MM.1S (cell line): ENCODE data around the gene SPTBN2.

Experiments
- EZH2 ChIP-seq: fragments of 300-600 bp; sonication (generic); optimal IDR thresholded peaks from 2 replicates; pipeline ENCODE3; 2017; ENCODE audit warnings: low read depth, mild to moderate bottlenecking, antibody characterized with exemption, low read length, mixed read lengths
- EZH2phosphoT487 ChIP-seq: fragments of 300-600 bp; sonication (generic); IDR thresholded peaks from 2 replicates; pipeline ENCODE4 v1.6.1; 2018; ENCODE audit warnings: antibody characterized with exemption, low read length
- TF ChIP-seq, protein P1 (sequence below): fragments of 300-600 bp; sonication (generic); IDR thresholded peaks from 2 replicates; pipeline ENCODE4 v1.5.1; 2016; ENCODE audit warnings: antibody characterized with exemption, low read length, mixed read lengths

DNA sequence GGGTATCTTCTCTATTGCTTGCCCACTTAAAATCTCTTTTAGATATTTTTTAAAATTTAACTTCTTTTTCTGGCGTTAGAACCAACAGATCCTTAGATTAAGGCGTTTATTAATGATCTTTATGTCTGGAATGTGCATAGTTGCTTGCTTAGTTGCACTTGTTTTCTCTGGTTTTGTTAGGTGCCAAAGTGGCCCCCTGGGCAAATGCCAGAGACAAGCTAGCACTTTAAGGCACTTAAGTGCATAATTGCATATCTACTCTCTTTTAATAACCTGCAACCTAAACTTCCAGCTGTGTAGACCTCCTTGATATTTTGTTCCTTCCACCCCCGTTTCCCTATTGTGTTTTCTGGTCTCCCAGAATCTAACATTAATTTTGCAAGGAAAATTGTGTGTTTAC lies 87.2 kb downstream of the SPTBN2 start:
- TF ChIP-seq, protein P1, sequence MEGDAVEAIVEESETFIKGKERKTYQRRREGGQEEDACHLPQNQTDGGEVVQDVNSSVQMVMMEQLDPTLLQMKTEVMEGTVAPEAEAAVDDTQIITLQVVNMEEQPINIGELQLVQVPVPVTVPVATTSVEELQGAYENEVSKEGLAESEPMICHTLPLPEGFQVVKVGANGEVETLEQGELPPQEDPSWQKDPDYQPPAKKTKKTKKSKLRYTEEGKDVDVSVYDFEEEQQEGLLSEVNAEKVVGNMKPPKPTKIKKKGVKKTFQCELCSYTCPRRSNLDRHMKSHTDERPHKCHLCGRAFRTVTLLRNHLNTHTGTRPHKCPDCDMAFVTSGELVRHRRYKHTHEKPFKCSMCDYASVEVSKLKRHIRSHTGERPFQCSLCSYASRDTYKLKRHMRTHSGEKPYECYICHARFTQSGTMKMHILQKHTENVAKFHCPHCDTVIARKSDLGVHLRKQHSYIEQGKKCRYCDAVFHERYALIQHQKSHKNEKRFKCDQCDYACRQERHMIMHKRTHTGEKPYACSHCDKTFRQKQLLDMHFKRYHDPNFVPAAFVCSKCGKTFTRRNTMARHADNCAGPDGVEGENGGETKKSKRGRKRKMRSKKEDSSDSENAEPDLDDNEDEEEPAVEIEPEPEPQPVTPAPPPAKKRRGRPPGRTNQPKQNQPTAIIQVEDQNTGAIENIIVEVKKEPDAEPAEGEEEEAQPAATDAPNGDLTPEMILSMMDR, result no peak
- no peak for TF ChIP-seq EZH2
- TF ChIP-seq EZH2phosphoT487, result no peak
